Upper lobe of right lung (tissue), 1 donor: ENCODE data around the gene HBS1L. TPM values are rescaled to one million over a fixed set of nuclear protein-coding genes. Genes with fewer than 3 reads are reported as not detected.

Source experiments
- ATAC-seq: fragments of 200-7000 bp; cut with Tn5 transposase; one replicate; pipeline ENCODE4 v1.9.1; 2020; ENCODE audit warnings: mild to moderate bottlenecking, moderate library complexity
- DNase-seq: peaks from one replicate; pipeline ENCODE4 v3.0.0-alpha.2; 2020
- H3K27ac ChIP-seq: fragments of 200-600 bp; one replicate; pipeline ENCODE4 v1.8.0; 2022
- H3K27me3 ChIP-seq: fragments of 200-600 bp; one replicate; pipeline ENCODE4 v1.8.0; 2022; ENCODE audit warnings: mild to moderate bottlenecking
- H3K36me3 ChIP-seq: fragments of 200-600 bp; one replicate; pipeline ENCODE4 v1.8.0; 2022
- H3K4me1 ChIP-seq: fragments of 200-600 bp; one replicate; pipeline ENCODE4 v1.8.0; 2022
- H3K4me3 ChIP-seq: fragments of 200-600 bp; one replicate; pipeline ENCODE4 v1.8.0; 2022; ENCODE audit warnings: mild to moderate bottlenecking
- H3K9me3 ChIP-seq: fragments of 200-600 bp; one replicate; pipeline ENCODE4 v1.8.0; 2022
- intact Hi-C: fragments of 100-400 bp; cut with DNase I; formaldehyde crosslinking; loops from one replicate; pipeline ENCODE4 v1.11.0; 2022
- total RNA-seq: library from RNA; stranded (reverse); fragmentation: NEBNext Ultra II Directional; extraction: Animal tissue kit (Norgen Biotek cat#: 25700); gene quantifications from one replicate; pipeline ENCODE4 v1.2.1, GENCODE V29; 2021
- TF ChIP-seq, protein P1 (sequence below): fragments of 200-600 bp; IDR thresholded peaks from one replicate; pipeline ENCODE4 v1.8.0; 2022; ENCODE audit warnings: antibody characterized with exemption
- donor health status: DM: no; HTN: yes; CAD: no; lungs with severe emphysema.

HBS1L gene
- total RNA-seq, 1 donor from 2014 or later: 48.2 TPM

GRCh38 chr6:134950482-134950881 lies 104.1 kb downstream of the HBS1L start:
- Histone ChIP-seq H3K9me3 (no peaks in the 10 kb centered on the region), H3K4me3 (no peak overlapping the region), H3K27me3 (no peaks in the 10 kb centered on the region), H3K4me1 (no peaks in the 10 kb centered on the region), H3K36me3 (no peaks in the 10 kb centered on the region), H3K27ac (no peak overlapping the region)
- no peak for DNase-seq
- intact Hi-C loops: no loop called here
- TF ChIP-seq, protein P1, sequence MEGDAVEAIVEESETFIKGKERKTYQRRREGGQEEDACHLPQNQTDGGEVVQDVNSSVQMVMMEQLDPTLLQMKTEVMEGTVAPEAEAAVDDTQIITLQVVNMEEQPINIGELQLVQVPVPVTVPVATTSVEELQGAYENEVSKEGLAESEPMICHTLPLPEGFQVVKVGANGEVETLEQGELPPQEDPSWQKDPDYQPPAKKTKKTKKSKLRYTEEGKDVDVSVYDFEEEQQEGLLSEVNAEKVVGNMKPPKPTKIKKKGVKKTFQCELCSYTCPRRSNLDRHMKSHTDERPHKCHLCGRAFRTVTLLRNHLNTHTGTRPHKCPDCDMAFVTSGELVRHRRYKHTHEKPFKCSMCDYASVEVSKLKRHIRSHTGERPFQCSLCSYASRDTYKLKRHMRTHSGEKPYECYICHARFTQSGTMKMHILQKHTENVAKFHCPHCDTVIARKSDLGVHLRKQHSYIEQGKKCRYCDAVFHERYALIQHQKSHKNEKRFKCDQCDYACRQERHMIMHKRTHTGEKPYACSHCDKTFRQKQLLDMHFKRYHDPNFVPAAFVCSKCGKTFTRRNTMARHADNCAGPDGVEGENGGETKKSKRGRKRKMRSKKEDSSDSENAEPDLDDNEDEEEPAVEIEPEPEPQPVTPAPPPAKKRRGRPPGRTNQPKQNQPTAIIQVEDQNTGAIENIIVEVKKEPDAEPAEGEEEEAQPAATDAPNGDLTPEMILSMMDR: no peak
- ATAC-seq: no peak

DNA sequence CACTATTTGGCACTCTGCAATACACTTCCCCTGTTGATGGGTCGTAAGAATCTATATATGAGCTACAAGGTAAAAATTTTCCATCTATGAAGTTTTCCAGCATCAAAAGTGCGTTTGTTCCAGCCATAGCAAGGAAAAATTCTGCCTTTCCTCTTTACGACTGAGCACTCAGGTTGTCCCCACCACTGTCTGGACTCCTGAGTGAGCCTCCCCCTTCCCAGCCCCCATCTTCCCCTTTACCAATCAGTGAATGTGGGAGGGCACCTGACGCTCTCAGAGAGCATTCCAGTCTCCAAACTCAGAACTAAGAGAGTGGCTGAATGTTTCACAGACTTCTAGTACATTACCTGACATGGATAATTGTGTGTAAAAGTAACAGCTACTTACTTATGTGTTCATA lies 104.7 kb downstream of the HBS1L start, which contains the start of gene ALDH8A1:
Gene ALDH8A1, minus strand, starts transcription at position 175 of the 400 bp plus-strand sequence. Its CDS starts 48 bp downstream, at position 127.
- intact Hi-C loops: no loop called here
- H3K27me3 ChIP-seq: no peaks in the 10 kb centered on the region
- DNase-seq (no peak), ATAC-seq (no peak)
- H3K4me1 ChIP-seq: no peaks in the 10 kb centered on the region
- no peak within 1 kb of the TSS for H3K4me3 ChIP-seq
- H3K36me3 ChIP-seq: no peaks in the 10 kb centered on the region
- no peak within 1 kb of the TSS for H3K27ac ChIP-seq
- no peaks in the 10 kb centered on the region for H3K9me3 ChIP-seq
- TF ChIP-seq, protein P1: no peak

DNA sequence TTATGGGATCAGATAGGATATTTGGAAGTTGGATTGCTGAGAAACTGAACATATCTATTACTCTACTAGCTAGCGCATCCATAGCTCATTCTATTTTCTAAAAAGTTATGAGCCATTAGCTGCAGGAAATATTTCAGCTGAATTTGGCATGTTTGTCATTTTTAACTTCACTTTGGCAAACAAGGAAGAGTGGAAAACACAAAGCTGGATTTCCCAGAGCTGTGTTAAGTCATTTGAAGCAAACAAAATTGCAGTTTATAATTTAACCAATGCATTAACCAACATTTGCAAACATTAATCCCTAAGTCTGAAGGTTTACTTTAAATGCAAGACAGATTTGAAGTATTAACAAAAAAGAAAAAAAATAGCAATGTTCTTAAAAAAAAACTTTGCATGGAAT lies 105.9 kb downstream of the HBS1L start:
- TF ChIP-seq, protein P1: no peak
- H3K4me1 ChIP-seq: no peaks in the 10 kb centered on the region
- no peak for ATAC-seq
- DNase-seq: no peak
- H3K36me3 ChIP-seq: no peaks in the 10 kb centered on the region
- no peak overlapping the region for H3K4me3 ChIP-seq
- intact Hi-C loops: no loop called here
- H3K27ac ChIP-seq: no peak overlapping the region
- H3K9me3 ChIP-seq: no peaks in the 10 kb centered on the region
- no peaks in the 10 kb centered on the region for H3K27me3 ChIP-seq

DNA sequence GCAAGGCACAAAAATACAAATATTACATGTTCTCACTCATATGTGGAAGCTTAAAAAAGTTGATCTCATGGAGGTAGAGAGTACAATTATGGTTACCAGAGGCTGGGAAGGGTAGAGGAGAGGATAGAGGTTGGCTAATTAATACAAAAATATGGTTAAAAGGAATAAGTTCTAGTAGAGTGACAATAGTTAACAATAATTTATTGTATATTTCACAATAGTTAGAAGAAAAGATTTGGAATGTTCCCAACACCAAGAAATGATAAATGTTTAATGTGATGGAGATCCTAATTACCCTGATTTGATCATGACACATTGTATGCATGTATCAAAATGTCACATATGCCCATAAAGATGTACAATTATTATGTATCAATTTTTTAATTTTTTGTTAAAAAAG lies 106.5 kb downstream of the HBS1L start:
- Histone ChIP-seq H3K9me3 (no peaks in the 10 kb centered on the region), H3K4me3 (no peak overlapping the region), H3K27ac (no peak overlapping the region), H3K27me3 (no peaks in the 10 kb centered on the region), H3K36me3 (no peaks in the 10 kb centered on the region), H3K4me1 (no peaks in the 10 kb centered on the region)
- intact Hi-C loops: no loop called here
- ATAC-seq: no peak
- TF ChIP-seq, protein P1: no peak
- DNase-seq: no peak

- DNase-seq (no peak), ATAC-seq (no peak)
- TF ChIP-seq, protein P1: no peak
- Histone ChIP-seq H3K27me3 (no peaks in the 10 kb centered on the region), H3K27ac (no peak overlapping the region), H3K36me3 (no peaks in the 10 kb centered on the region), H3K4me1 (no peaks in the 10 kb centered on the region), H3K9me3 (no peaks in the 10 kb centered on the region), H3K4me3 (no peak overlapping the region)
- intact Hi-C loops: no loop called here
Measured at GRCh38 chr6:134945045-134945444, 109.6 kb downstream of the HBS1L start.

GRCh38 chr6:134943522-134944111 lies 111.0 kb downstream of the HBS1L start:
- ATAC-seq (no peak), DNase-seq (no peak)
- Histone ChIP-seq H3K36me3 (no peaks in the 10 kb centered on the region), H3K4me1 (no peaks in the 10 kb centered on the region), H3K9me3 (no peaks in the 10 kb centered on the region), H3K27ac (no peak overlapping the region), H3K27me3 (no peaks in the 10 kb centered on the region), H3K4me3 (no peak overlapping the region)
- intact Hi-C loops: loop anchor here (5.0 kb wide), 1 partner anchor 786 kb away; no protein-coding TSS in a partner anchor
- TF ChIP-seq, protein P1: no peak
